Urinary bladder (tissue), 4 donors: ENCODE results near the gene TMEM121B. TPM values are rescaled to one million over a fixed set of nuclear protein-coding genes. Genes with fewer than 3 reads are reported as not detected.
"Not testable (repeated sequence)": the region's sequence is repeated elsewhere in the genome, so short reads cannot be mapped to it uniquely, and the experiment has no call there.

Source experiments
- DNase-seq: peaks from one replicate; pipeline ENCODE4 v3.0.0-alpha.2; 2015; ENCODE audit errors: extremely low spot score
- H3K27ac ChIP-seq: one replicate; pipeline ENCODE4 v1.5.1; 2013; ENCODE audit warnings: low read depth, mild to moderate bottlenecking, moderate library complexity
- H3K36me3 ChIP-seq: one replicate; pipeline ENCODE4 v1.6.1; 2013; ENCODE audit warnings: mild to moderate bottlenecking, moderate library complexity; ENCODE audit not compliant: insufficient read depth
- H3K4me1 ChIP-seq: one replicate; pipeline ENCODE4 v1.6.1; 2013; ENCODE audit warnings: mild to moderate bottlenecking, moderate library complexity; ENCODE audit not compliant: insufficient read depth
- H3K4me3 ChIP-seq: one replicate; pipeline ENCODE4 v1.5.1; 2013; ENCODE audit warnings: low read depth, low read length
- WGBS: extraction: QIAGEN DNeasy Blood & Tissue Kit; methylation state at CpG from one replicate; pipeline ENCODE4 v1.1.7; 2013; 5-methylcytosine and 5-hydroxymethylcytosine counted together
- polyA plus RNA-seq: library from polyadenylated mRNA; stranded (reverse); fragments of 200-250 nt; gene quantifications from one replicate; pipeline ENCODE4 v1.2.3, GENCODE V29; 2013
- total RNA-seq: library from RNA; depleted of rRNA; stranded (reverse); fragments of >200 nt; gene quantifications from one replicate; pipeline ENCODE4 v1.2.3, GENCODE V29; 2014
- donor health status: healthy with polysubstance abuse.
- donor health status: healthy.

Gene TMEM121B
- total and polyA plus RNA-seq, 2 donors: 0.18 to 0.21 TPM

GRCh38 chr22:17149076-17149815 is 28.1 kb upstream of the TMEM121B start:
- DNase-seq: no peak
- Histone ChIP-seq H3K36me3 (no peaks in the 10 kb centered on the region), H3K4me3 (no peak overlapping the region), H3K4me1 (no peaks in the 10 kb centered on the region), H3K27ac (no peak overlapping the region)
- 90% methylated on average over 9 of the region's 9 CpGs for WGBS

GRCh38 chr22:17147458-17147857 is 26.3 kb upstream of the TMEM121B start:
- not testable (repeated sequence) for H3K27ac ChIP-seq, DNase-seq, H3K36me3 ChIP-seq, H3K4me3 ChIP-seq, H3K4me1 ChIP-seq
- WGBS: 98% methylated on average over 30 of the region's 30 CpGs

GRCh38 chr22:17145021-17145680 is 24.0 kb upstream of the TMEM121B start:
- 84% methylated on average over 8 of the region's 8 CpGs for WGBS
- H3K27ac ChIP-seq: no peak overlapping the region
- no peak for DNase-seq
- peaks cover 4% of the 10 kb centered on the region for H3K36me3 ChIP-seq
- no peak overlapping the region for H3K4me3 ChIP-seq
- no peaks in the 10 kb centered on the region for H3K4me1 ChIP-seq

DNA sequence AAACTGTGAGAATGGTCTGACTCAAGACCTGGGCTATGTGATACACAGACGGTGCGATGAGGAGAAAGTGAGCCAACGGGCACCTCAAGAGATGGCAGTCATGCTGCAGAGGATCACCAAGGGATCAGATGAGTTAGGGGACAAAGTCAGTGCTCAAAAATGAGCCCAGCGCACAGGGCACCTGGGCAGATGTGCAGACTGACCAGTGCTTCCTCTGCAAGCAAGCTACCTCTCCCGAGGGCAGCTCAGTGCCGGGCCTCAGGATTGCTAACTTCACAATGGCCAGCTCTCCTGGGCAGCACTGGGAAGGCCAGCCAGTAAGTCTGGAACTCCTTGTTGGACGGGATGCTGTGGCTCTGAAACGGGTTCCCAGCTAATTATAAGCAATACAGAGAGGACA is 22.7 kb upstream of the TMEM121B start:
- Histone ChIP-seq H3K4me3 (no peak overlapping the region), H3K4me1 (no peaks in the 10 kb centered on the region), H3K36me3 (peaks cover 4% of the 10 kb centered on the region), H3K27ac (no peak overlapping the region)
- no peak for DNase-seq
- 88% methylated on average over 8 of the region's 8 CpGs for WGBS

DNA sequence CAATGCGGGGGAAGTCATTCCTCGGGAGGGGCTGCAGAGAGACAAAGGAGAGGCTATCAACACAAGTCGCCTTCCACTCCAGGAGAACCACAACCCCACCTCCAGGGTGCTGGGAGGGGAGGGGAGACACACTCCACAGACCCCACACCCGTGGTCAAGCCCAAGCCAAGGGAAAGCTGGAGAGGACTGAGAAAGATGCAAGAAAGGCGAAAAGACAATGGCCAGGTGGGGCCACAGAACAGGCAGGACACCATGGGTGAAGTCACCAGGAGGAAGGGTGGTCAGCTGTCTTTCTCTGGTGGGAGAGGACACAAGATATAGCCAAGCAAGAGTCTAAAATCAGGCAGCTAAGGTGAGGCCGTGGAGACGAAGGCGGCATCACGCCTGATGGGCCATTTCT is 21.9 kb upstream of the TMEM121B start:
- H3K36me3 ChIP-seq: peaks cover 4% of the 10 kb centered on the region
- no peak for DNase-seq

DNA sequence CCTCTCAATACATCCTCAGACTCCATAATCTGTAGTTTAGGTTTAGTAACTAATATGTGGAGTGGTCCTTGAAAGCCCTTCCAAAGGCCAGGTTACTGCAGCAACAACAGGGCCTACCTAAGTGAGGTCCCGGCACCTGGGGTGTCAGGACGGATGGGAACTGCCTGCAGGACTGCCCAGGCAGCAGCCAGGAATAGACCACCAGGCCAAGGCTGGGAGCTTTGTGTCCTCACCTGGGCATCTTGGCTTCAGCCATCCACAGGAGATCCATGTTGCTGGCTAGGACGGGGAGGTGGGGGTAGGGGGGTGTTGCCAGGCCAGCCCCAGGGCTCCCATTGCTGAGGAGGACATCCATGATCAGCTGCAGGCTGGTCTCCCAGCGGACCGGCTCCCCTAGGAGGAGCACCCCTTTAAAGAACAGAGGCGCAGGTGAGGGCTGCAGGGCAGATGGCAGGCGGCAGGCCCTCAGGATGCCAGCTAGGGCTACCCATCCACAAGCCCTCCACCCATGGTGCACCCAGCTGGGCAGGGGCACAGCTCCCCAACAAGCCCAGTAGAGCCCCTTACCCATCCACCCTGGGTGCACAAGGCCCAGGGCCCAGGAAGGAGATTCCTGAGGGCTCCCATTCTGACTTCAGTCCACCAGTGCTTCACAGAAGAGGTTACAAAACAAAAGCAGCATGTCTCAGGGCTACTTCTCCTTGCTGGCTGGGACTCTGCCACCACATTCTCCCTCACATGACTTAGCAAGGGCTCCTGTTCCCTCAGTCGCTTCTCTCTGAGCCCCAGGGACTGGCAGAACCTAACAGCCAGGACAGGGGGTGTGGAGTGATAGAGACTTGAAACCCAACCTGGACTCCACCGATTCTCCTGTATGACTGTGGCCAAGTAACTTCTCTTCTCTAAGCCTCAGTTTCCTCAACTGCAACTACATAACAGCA is 19.9 kb upstream of the TMEM121B start:
- Histone ChIP-seq H3K27ac (no peak overlapping the region), H3K36me3 (peaks cover 5% of the 10 kb centered on the region), H3K4me3 (no peak overlapping the region), H3K4me1 (no peaks in the 10 kb centered on the region)
- WGBS: 97% methylated on average over 9 of the region's 9 CpGs
- no peak for DNase-seq

More for the DNA sequence above, 21.9 kb upstream of the TMEM121B start:
- WGBS: 93% methylated on average over 9 of the region's 9 CpGs
- H3K27ac ChIP-seq: no peak overlapping the region
- H3K4me3 ChIP-seq: no peak overlapping the region
- H3K4me1 ChIP-seq: no peaks in the 10 kb centered on the region

- H3K36me3 ChIP-seq: peaks cover 7% of the 10 kb centered on the region
These were observed 18.9 kb upstream of the TMEM121B start for GRCh38 chr22:17140022-17140421.

DNA sequence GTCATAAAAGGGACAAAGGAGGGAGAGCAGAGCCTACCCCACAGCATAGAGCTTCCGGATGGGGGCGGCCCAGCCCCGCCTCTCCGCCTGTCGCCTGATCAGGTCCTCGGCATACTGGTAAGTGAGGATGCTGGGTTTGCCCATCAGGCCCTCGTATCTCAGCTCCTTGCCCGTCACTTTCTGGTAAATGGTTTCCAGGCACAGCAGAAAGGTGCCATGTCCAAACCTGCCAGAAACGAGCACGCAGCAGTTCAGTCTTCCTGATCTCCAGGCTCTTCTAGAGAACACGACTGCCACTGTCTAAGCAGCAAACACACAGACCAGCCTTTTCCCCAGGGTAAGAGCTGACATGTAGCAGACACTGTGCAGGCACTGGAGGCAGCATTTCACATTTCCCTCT is 17.4 kb upstream of the TMEM121B start:
- Histone ChIP-seq H3K4me3 (no peak overlapping the region), H3K27ac (no peak overlapping the region), H3K4me1 (no peaks in the 10 kb centered on the region), H3K36me3 (peaks cover 7% of the 10 kb centered on the region)
- 89% methylated on average over 11 of the region's 11 CpGs for WGBS
- no peak for DNase-seq

More at GRCh38 chr22:17140022-17140421, 18.9 kb upstream of the TMEM121B start:
- no peak for DNase-seq
- Histone ChIP-seq H3K4me3 (no peak overlapping the region), H3K27ac (no peak overlapping the region), H3K4me1 (no peaks in the 10 kb centered on the region)
- 83% methylated on average over 8 of the region's 8 CpGs for WGBS

- H3K27ac ChIP-seq: no peak overlapping the region
- H3K4me3 ChIP-seq: no peak overlapping the region
- peaks cover 7% of the 10 kb centered on the region for H3K36me3 ChIP-seq
- 86% methylated on average over 17 of the region's 17 CpGs for WGBS
- no peak for DNase-seq
- no peaks in the 10 kb centered on the region for H3K4me1 ChIP-seq
These were observed 16.8 kb upstream of the TMEM121B start for GRCh38 chr22:17137861-17138425.

DNA sequence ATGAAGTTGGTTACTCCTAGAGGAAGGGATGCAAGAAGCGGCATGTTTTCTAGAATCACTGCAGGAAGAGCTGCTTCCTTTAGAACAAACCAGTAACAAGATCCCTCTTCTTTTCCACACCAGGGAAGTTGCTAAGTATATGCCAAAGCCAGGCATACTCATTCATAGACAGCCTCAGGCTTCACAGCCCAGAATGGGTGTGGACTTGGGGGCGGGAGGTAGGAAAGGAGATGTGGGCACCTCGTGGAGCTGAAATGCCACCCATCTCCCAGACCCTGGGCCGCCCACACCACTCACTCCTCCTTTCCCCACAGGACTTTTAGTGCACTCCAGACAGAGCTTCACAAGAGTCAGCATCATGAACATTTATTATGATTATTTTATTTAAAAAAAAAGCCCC is 16.0 kb upstream of the TMEM121B start:
- WGBS: 80% methylated on average over 4 of the region's 4 CpGs
- no peak for DNase-seq
- Histone ChIP-seq H3K27ac (no peak overlapping the region), H3K36me3 (peaks cover 7% of the 10 kb centered on the region), H3K4me1 (no peaks in the 10 kb centered on the region), H3K4me3 (no peak overlapping the region)

GRCh38 chr22:17135153-17135760 is 14.1 kb upstream of the TMEM121B start:
- no peak for DNase-seq
- peaks cover 3% of the 10 kb centered on the region for H3K36me3 ChIP-seq
- H3K27ac ChIP-seq: no peak overlapping the region
- H3K4me3 ChIP-seq: no peak overlapping the region
- 88% methylated on average over 15 of the region's 15 CpGs for WGBS
- no peaks in the 10 kb centered on the region for H3K4me1 ChIP-seq

DNA sequence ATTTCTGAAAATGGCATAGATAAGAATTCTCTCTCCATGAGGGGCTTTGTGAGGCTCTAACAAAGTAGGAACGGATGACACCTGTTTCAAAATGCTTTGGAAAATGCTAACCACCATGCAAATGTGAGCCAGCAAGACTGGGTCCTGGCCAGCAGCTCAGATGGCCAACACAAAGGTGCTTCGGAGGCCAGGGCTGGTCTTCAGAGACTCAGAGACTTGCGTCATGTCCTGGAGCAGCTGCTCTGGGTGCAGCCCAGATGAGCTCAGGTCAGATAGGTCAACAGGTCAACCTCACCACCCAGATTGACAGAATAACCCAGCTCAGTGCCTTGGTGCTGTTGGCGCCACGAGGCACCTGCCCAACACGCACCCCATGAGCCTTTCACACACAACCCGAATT is 12.0 kb upstream of the TMEM121B start:
- DNase-seq: no peak
- 91% methylated on average over 7 of the region's 7 CpGs for WGBS
- Histone ChIP-seq H3K4me1 (no peaks in the 10 kb centered on the region), H3K4me3 (no peak overlapping the region), H3K36me3 (peaks cover 3% of the 10 kb centered on the region), H3K27ac (no peak overlapping the region)

- no peaks in the 10 kb centered on the region for H3K4me1 ChIP-seq
- no peak overlapping the region for H3K27ac ChIP-seq
- H3K4me3 ChIP-seq: no peak overlapping the region
- 37% methylated on average over 2 of the region's 2 CpGs for WGBS
- DNase-seq: no peak
- H3K36me3 ChIP-seq: peaks cover 1% of the 10 kb centered on the region
These were observed 11.0 kb upstream of the TMEM121B start for GRCh38 chr22:17132112-17132511.
